Spleen (tissue), 7 donors: Measurements from ENCODE around the gene KCNA4.
"Not testable (repeated sequence)": the region's sequence is repeated elsewhere in the genome, so short reads cannot be mapped to it uniquely, and the experiment has no call there.

Source experiments
- POLR2A ChIP-seq, 3 donors: fragments of 450-650 bp; IDR thresholded peaks; one replicate each; pipeline ENCODE4 v1.5.1; 2017; ENCODE audit warnings: antibody characterized with exemption in 3 of 3, mild to moderate bottlenecking in 1 of 3
- POLR2AphosphoS5 ChIP-seq, 3 donors: sonication (generic); formaldehyde crosslinking; IDR thresholded peaks; one replicate each; pipeline ENCODE4 v1.5.1; 2017; ENCODE audit warnings: antibody characterized with exemption in 3 of 3
- TF ChIP-seq, protein P1 (sequence below), 11 experiments: fragments of 200-600 bp in 7 of 11; fragments of 450-650 bp in 4 of 11; sonication (generic) in 4 of 11; IDR thresholded peaks in 8 of 11; conservative IDR thresholded peaks in 3 of 11; 1 replicate in 7 of 11; 2 replicates in 4 of 11; pipeline versions ENCODE4 v1.4.0 to v1.8.0; 2016 to 2021; ENCODE audit warnings: antibody characterized with exemption in 11 of 11, inconsistent platforms in 4 of 11, mild to moderate bottlenecking in 1 of 11
- donor health status: DM: no; HTN: no; CAD: no; lungs with moderate emphysema.
- donor health status: DM: no; HTN: no; CAD: no.
- donor health status: DM: no; HTN: no; CAD: no.

DNA sequence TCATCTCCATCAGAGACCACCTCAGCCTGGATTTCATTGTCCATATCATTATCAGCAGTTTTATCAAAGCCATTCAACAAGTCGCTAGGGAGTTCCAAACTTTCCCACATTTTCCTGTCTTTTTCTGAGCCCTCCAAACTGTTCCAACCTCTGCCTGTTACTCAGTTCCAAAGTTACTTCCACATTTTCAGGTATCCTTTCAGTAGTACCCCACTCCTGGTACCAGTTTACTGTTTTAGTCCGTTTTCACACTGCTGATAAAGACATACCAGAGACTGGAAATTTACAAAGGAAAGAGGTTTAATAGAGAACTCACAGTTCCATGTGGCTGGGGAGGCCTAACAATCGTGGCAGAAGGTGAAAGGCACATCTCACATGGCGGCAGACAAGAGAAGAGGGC lies 17.9 kb upstream of the KCNA4 start:
- TF ChIP-seq, protein P1, sequence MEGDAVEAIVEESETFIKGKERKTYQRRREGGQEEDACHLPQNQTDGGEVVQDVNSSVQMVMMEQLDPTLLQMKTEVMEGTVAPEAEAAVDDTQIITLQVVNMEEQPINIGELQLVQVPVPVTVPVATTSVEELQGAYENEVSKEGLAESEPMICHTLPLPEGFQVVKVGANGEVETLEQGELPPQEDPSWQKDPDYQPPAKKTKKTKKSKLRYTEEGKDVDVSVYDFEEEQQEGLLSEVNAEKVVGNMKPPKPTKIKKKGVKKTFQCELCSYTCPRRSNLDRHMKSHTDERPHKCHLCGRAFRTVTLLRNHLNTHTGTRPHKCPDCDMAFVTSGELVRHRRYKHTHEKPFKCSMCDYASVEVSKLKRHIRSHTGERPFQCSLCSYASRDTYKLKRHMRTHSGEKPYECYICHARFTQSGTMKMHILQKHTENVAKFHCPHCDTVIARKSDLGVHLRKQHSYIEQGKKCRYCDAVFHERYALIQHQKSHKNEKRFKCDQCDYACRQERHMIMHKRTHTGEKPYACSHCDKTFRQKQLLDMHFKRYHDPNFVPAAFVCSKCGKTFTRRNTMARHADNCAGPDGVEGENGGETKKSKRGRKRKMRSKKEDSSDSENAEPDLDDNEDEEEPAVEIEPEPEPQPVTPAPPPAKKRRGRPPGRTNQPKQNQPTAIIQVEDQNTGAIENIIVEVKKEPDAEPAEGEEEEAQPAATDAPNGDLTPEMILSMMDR (IDR thresholded peaks at IDR 0.05 in 8 of 11, conservative IDR thresholded peaks at IDR 0.05 in 3 of 11): not testable (repeated sequence)
- TF ChIP-seq POLR2AphosphoS5, POLR2A (IDR thresholded peaks at IDR 0.05): not testable (repeated sequence)
